Thyroid gland (tissue), 4 donors: ENCODE measurements around the gene COX4I2.

Experiments used
- CTCF ChIP-seq, 6 experiments: fragments of 200-600 bp in 3 of 6; fragments of 450-650 bp in 3 of 6; sonication (generic) in 3 of 6; IDR thresholded peaks; one replicate each; pipeline ENCODE4 v1.5.1; 2016 to 2019; ENCODE audit warnings: antibody characterized with exemption in 6 of 6, mild to moderate bottlenecking in 2 of 6, inconsistent platforms in 1 of 6, moderate library complexity in 1 of 6
- POLR2A ChIP-seq, 2 donors: fragments of 450-650 bp; IDR thresholded peaks; one replicate each; pipeline ENCODE4 v1.6.1; 2017; ENCODE audit warnings: antibody characterized with exemption in 2 of 2, mild to moderate bottlenecking in 2 of 2, moderate library complexity in 1 of 2

GRCh38 chr20:31693987-31694661 is 56.4 kb downstream of the COX4I2 start:
- TF ChIP-seq CTCF (IDR thresholded peaks at IDR 0.05) (no peak), POLR2A (IDR thresholded peaks at IDR 0.05) (no peak)
